ENCODE results near the gene KRT80. TPM values are rescaled to one million over a fixed set of nuclear protein-coding genes. Genes with fewer than 3 reads are reported as not detected.

The KRT80 gene
- total and polyA plus RNA-seq, 2 experiments from 2014 or later: not detected

- DNase-seq (ENCODE audit: low read depth in 1 of 2, low spot score in 1 of 2): no peak
- TF ChIP-seq CTCF (IDR thresholded peaks at IDR 0.05; ENCODE audit: low read depth, low read length): no peak
- no peaks in the 10 kb centered on the region for H3K27me3 ChIP-seq
These were observed 47.1 kb downstream of the KRT80 start for GRCh38 chr12:52144512-52145227.

GRCh38 chr12:52142431-52142830 lies 49.4 kb downstream of the KRT80 start:
- TF ChIP-seq CTCF (IDR thresholded peaks at IDR 0.05; ENCODE audit: low read depth, low read length): no peak
- H3K4me3 ChIP-seq: no peak overlapping the region
- H3K27ac ChIP-seq: no peak overlapping the region
- H3K4me1 ChIP-seq (ENCODE audit: low read depth): peaks cover 7% of the 10 kb centered on the region
- H3K36me3 ChIP-seq: no peaks in the 10 kb centered on the region
- H3K27me3 ChIP-seq: no peaks in the 10 kb centered on the region
- H3K9me3 ChIP-seq (ENCODE audit: low read depth): no peaks in the 10 kb centered on the region
- DNase-seq (ENCODE audit: low read depth in 1 of 2, low spot score in 1 of 2): no peak

More at GRCh38 chr12:52144512-52145227, 47.1 kb downstream of the KRT80 start:
- no peaks in the 10 kb centered on the region for H3K36me3 ChIP-seq
- H3K27ac ChIP-seq: no peak overlapping the region
- no peak overlapping the region for H3K4me3 ChIP-seq
- H3K9me3 ChIP-seq (ENCODE audit: low read depth): no peaks in the 10 kb centered on the region
- peaks cover 7% of the 10 kb centered on the region for H3K4me1 ChIP-seq (ENCODE audit: low read depth)

GRCh38 chr12:52141875-52142274 lies 49.9 kb downstream of the KRT80 start:
- DNase-seq (ENCODE audit: low read depth in 1 of 2, low spot score in 1 of 2): no peak
- no peak overlapping the region for H3K27ac ChIP-seq
- no peak for TF ChIP-seq CTCF (IDR thresholded peaks at IDR 0.05; ENCODE audit: low read depth, low read length)
- peaks cover 7% of the 10 kb centered on the region for H3K4me1 ChIP-seq (ENCODE audit: low read depth)
- no peaks in the 10 kb centered on the region for H3K27me3 ChIP-seq
- no peak overlapping the region for H3K4me3 ChIP-seq
- no peaks in the 10 kb centered on the region for H3K36me3 ChIP-seq
- no peaks in the 10 kb centered on the region for H3K9me3 ChIP-seq (ENCODE audit: low read depth)

- H3K4me3 ChIP-seq: no peak overlapping the region
- TF ChIP-seq CTCF (IDR thresholded peaks at IDR 0.05; ENCODE audit: low read depth, low read length): no peak
- DNase-seq (ENCODE audit: low read depth in 1 of 2, low spot score in 1 of 2): no peak
- H3K27me3 ChIP-seq: no peaks in the 10 kb centered on the region
- no peaks in the 10 kb centered on the region for H3K36me3 ChIP-seq
- peaks cover 7% of the 10 kb centered on the region for H3K4me1 ChIP-seq (ENCODE audit: low read depth)
- no peaks in the 10 kb centered on the region for H3K9me3 ChIP-seq (ENCODE audit: low read depth)
- H3K27ac ChIP-seq: no peak overlapping the region
These were observed 50.5 kb downstream of the KRT80 start for GRCh38 chr12:52141306-52141705.

- Histone ChIP-seq H3K36me3 (no peaks in the 10 kb centered on the region), H3K9me3 (ENCODE audit: low read depth) (no peaks in the 10 kb centered on the region), H3K27me3 (no peaks in the 10 kb centered on the region), H3K27ac (no peak overlapping the region), H3K4me3 (no peak overlapping the region), H3K4me1 (ENCODE audit: low read depth) (no peaks in the 10 kb centered on the region)
- DNase-seq (ENCODE audit: low read depth in 1 of 2, low spot score in 1 of 2): peak in 1 of 2 donors; percentile 50
- TF ChIP-seq CTCF (IDR thresholded peaks at IDR 0.05; ENCODE audit: low read depth, low read length): peak; percentile 64
These were observed 52.2 kb downstream of the KRT80 start for GRCh38 chr12:52139579-52140062.

Data from cardiac muscle cell (in vitro differentiated cells and primary cell).